HG03439 (cell line): ENCODE results near the gene CCM2.

Experiments
- ATAC-seq: cut with Tn5 transposase; IDR thresholded peaks from one replicate; pipeline ENCODE4 v1.9.1; 2021; ENCODE audit warnings: mild to moderate bottlenecking, moderate library complexity; ENCODE audit not compliant: unreplicated experiment

Gene CCM2

DNA sequence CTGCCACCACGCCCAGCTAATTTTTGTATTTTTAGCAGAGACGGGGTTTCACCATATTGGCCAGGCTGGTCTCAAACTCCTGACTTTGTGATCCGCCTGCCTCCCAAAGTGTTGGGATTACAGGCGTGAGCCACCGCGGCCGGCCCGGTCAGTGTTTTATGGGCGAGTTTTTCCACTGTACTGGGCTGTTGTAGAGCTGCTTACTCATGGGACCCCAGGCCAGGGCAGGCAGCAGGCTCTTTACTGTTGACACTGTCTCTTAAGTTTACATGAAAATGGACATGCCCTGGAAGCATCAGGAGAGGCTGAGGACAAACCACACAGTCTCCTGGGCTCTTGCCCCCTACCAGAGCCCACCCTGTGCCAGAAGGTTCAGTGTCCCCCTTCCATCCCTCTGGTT lies 77.6 kb downstream of the CCM2 start:
- no peak for ATAC-seq

DNA sequence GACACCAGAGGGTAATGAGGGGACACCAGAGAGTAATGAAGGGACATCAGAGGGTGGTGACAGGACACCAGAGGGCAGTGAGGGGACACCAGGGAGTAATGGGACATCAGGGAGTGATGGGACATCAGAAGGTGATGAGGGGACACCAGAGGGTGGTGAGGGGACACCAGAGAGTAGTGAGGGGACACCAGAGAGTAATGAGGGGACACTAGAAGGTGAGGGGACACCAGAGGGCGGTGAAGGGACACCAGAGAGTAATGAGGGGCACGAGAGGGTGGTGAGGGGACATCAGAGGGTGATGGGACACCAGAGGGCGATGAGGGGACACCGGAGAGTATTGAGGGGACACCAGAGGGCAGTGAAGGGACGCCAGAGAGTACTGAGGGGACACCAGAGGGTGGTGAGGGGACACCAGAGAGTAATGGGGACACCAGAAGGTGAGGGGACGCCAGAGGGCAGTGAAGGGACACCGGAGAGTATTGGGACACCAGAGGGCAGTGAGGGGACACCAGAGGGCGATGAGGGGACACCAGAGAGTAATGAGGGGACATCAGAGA lies 78.2 kb downstream of the CCM2 start:
- no peak for ATAC-seq

- ATAC-seq: no peak
Observed at GRCh38 chr7:45080265-45080957, 80.4 kb downstream of the CCM2 start.

- no peak for ATAC-seq
Observed at GRCh38 chr7:45080958-45081669, 81.1 kb downstream of the CCM2 start.

DNA sequence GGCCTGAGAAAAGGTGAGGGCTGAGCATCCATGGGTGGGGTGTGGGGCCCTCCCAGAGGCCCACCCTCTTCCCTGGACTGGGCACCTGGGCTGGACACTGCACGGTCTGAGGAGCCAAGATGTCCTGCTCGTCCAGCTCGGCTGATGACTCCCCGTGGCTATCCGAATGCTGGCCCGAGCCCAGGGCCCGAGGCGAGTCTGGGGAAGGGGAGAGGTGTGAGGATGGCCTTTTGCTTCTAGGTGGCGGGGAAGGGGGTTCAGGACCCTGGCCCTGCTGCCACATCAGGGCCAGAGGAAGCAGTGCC lies 81.6 kb downstream of the CCM2 start:
- no peak for ATAC-seq

DNA sequence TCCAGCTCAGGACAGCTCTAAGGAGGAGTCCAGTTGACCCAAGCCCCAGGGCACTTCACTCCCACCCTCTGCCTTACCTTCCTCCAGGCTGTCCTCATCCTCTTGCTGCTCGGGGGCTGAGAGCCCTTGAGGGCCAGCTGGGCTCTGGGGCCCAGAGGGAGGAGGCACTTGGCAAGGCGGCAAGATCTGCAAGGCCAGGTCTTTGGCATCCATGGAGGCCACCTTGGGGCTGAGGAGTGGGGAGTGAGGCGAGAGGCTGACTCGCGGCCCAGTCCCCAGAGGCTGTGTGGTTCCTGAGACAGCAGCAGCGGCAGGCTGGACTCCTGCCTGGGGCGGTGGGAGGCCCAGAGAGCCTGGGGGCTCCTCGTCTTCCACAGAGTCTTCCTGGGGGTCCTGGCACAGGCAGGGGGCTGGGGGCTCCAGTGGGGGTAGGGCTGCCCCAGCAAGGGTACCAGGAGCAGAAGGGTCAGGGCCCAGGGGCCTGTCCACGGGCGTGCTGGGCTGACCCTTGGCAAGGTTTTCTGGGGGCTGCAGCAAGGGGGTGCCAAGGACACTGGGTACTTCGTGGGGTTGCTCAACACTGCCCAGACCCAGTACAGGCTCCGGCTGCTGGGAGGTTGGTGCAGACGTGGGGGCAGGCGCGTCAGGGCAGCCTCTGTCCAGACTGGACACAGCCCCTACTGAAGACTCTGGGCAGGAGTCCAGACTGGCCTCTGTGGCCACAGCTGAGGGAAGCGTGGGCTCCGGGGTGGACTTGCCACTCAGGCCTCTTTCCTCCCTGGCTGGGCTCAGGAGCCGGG lies 82.2 kb downstream of the CCM2 start:
- no peak for ATAC-seq

GRCh38 chr7:45082831-45083331 lies 82.9 kb downstream of the CCM2 start:
- no peak for ATAC-seq

DNA sequence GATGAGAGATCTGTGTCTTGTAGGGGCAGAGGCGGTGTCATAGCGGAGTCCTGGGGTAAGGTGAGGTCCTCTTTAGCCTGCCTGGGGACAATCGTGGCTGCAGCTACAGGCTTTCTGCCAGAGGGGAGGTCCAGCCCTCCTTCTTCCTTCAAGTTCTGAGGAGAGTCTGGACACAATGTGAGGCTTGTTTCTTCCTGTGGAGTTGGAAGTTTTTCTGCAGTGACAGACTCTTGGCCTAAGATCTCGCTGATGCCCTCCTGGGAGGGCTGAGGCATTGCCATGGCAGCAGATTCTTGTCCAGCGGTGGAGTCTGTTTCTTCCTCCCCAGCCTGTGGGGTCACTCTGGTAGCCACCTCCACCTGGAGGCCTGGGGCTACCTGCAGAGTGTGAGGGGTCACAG lies 84.3 kb downstream of the CCM2 start:
- no peak for ATAC-seq

DNA sequence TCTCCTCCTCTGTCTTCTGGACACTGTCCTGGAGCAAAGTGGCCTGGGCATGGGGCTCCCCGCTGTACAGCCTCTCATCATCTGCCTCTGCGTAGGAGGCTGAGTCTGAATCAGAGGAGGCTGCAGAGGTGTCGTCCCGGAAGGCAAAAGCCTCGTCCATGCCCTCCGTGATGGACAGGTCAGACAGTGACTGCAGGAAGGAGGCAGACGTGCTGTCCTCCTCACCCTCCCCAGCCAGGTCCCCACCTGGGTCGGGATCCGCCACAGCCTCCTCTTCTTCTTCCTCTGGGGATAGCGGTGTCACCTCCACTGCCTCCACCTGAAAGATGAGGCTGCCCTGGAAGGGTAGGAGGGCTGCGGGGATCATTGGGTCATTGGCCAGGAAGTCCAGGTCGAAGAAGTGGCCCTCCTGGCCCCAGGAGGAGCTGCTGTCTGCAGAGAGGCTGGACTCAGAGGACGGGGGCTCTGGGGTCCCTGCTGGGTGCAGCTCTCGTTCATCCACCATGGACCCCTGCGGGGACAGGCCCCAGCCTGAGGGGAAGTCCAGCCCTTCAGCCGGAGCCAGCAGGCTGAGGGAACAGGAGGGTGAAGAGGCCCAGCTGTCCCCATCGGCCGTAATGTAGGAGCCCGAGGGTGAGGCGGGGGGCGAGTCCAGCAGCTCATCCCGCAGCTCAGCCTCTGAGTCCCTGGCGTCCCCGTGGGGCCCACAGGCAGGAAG lies 85.1 kb downstream of the CCM2 start:
- no peak for ATAC-seq

GRCh38 chr7:45085619-45086200 lies 85.7 kb downstream of the CCM2 start:
- no peak for ATAC-seq

- no peak for ATAC-seq
Observed at GRCh38 chr7:45086331-45087065, 86.5 kb downstream of the CCM2 start.

GRCh38 chr7:45087301-45088145 lies 87.5 kb downstream of the CCM2 start:
- ATAC-seq: no peak

DNA sequence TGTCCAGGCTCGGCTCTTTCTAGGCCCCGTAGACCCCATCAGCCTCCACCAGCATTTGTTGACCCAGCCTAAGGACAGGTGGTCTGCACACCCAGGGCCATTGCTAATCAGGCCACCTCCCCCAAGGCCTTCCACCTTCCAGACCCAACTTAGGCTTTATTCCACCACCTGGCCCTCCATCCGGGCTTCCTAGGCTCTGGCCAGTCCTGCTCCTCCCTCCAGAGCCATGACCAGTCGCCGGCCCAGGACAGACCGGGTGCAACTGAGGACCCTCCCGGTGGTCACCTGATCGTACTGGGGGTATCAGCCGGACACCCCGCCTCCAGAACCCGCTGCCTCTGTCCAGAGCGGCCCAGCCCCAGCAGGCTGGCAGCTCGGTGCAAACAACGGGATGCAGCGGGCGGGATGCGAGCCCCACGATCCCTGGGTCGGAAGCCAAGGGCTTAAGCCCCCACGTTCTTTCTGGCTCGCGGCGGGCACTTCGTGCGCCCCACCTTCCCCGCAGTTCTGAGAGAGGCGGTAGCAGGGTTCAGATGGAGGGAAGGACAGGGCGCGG lies 88.2 kb downstream of the CCM2 start:
- ATAC-seq: no peak

GRCh38 chr7:45088821-45089340 lies 88.9 kb downstream of the CCM2 start, which contains the start of gene NACAD:
Gene NACAD, minus strand, starts transcription at chr7:45088969. Its CDS starts 75 bp downstream, at chr7:45088894.
- ATAC-seq: no peak

- ATAC-seq: no peak
Observed at GRCh38 chr7:45089341-45089891, 89.4 kb downstream of the CCM2 start.

- no peak for ATAC-seq
Observed at GRCh38 chr7:45092100-45092930, 92.3 kb downstream of the CCM2 start.

GRCh38 chr7:45092931-45093235 lies 92.9 kb downstream of the CCM2 start:
- ATAC-seq: no peak
